Activated effector memory CD4-positive, alpha-beta T cell treated with anti-CD3 and anti-CD28 coated beads, Interleukin-2, amount 50 U/mL, for 16 hours (primary cell): Measurements from ENCODE around the gene EMC7.
"Not testable (repeated sequence)": the region's sequence is repeated elsewhere in the genome, so short reads cannot be mapped to it uniquely, and the experiment has no call there.

Source experiments
- DNase-seq: peaks from one replicate; pipeline ENCODE4 v3.0.0-alpha.2; 2020

EMC7 gene

GRCh38 chr15:34101366-34102174 is at the start of gene EMC7, which contains the start of gene PGBD4:
EMC7 (minus strand) TSS chr15:34101862; CDS start chr15:34101839, 23 bp downstream.
PGBD4 (plus strand) TSS chr15:34102083; CDS start chr15:34102532, 449 bp downstream.
- DNase-seq, result peak; percentile 100

- no peak for DNase-seq
These were observed 45.9 kb upstream of the EMC7 start for GRCh38 chr15:34147371-34148140.

- DNase-seq, result no peak
These were observed 31.8 kb upstream of the EMC7 start for GRCh38 chr15:34133511-34133910.

- no peak for DNase-seq
These were observed 31.2 kb upstream of the EMC7 start for GRCh38 chr15:34132881-34133280.

- DNase-seq, result no peak
These were observed 27.2 kb upstream of the EMC7 start for GRCh38 chr15:34128898-34129297.

- no peak for DNase-seq
These were observed 24.9 kb upstream of the EMC7 start for GRCh38 chr15:34126522-34126921.

GRCh38 chr15:34125945-34126344 is 24.3 kb upstream of the EMC7 start:
- no peak for DNase-seq

GRCh38 chr15:34124651-34125050 is 23.0 kb upstream of the EMC7 start:
- DNase-seq, result no peak

GRCh38 chr15:34122771-34123183 is 21.1 kb upstream of the EMC7 start:
- DNase-seq, result no peak

- not testable (repeated sequence) for DNase-seq
These were observed 20.1 kb upstream of the EMC7 start for GRCh38 chr15:34121786-34122185.

GRCh38 chr15:34120420-34120819 is 18.8 kb upstream of the EMC7 start:
- DNase-seq, result not testable (repeated sequence)

GRCh38 chr15:34119291-34119690 is 17.6 kb upstream of the EMC7 start:
- no peak for DNase-seq

GRCh38 chr15:34116620-34117019 is 15.0 kb upstream of the EMC7 start:
- no peak for DNase-seq

GRCh38 chr15:34114739-34115138 is 13.1 kb upstream of the EMC7 start:
- no peak for DNase-seq

- no peak for DNase-seq
These were observed 12.6 kb upstream of the EMC7 start for GRCh38 chr15:34114215-34114614.

GRCh38 chr15:34111488-34111887 is 9.8 kb upstream of the EMC7 start:
- no peak for DNase-seq

GRCh38 chr15:34109797-34110663 is 8.4 kb upstream of the EMC7 start:
- no peak for DNase-seq

GRCh38 chr15:34107315-34107714 is 5.7 kb upstream of the EMC7 start:
- no peak for DNase-seq

GRCh38 chr15:34106423-34106822 is 4.8 kb upstream of the EMC7 start:
- no peak for DNase-seq

GRCh38 chr15:34102175-34102925 is 688 bp upstream of the EMC7 start:
- DNase-seq, result no peak

- DNase-seq, result no peak
These were observed 1.7 kb downstream of the EMC7 start for GRCh38 chr15:34099914-34100313.

- DNase-seq, result no peak
These were observed 15.9 kb downstream of the EMC7 start for GRCh38 chr15:34085746-34086145.
